Skeletal muscle tissue (tissue), 4 donors: ENCODE results near the gene SIGLEC7. TPM values are rescaled to one million over a fixed set of nuclear protein-coding genes. Genes with fewer than 3 reads are reported as not detected.
A peak's percentile ranks its signal among the peaks of the same experiment; 100 is the strongest.

Experiments
- H3K27ac ChIP-seq: one replicate; pipeline ENCODE4 v1.7.0; 2013; ENCODE audit warnings: mild to moderate bottlenecking, low read depth, low read length, inconsistent platforms
- H3K27me3 ChIP-seq, 3 donors: one replicate each; pipeline ENCODE4 v1.7.0; 2013; ENCODE audit warnings: low read length in 3 of 3; ENCODE audit not compliant: control insufficient read depth in 3 of 3, insufficient read depth in 3 of 3
- H3K36me3 ChIP-seq, 3 donors: one replicate each; pipeline ENCODE4 v1.7.0; 2013; ENCODE audit warnings: low read length in 3 of 3; ENCODE audit not compliant: control insufficient read depth in 3 of 3, insufficient read depth in 3 of 3
- H3K4me1 ChIP-seq, 3 donors: one replicate each; pipeline ENCODE4 v1.7.0; 2013; ENCODE audit warnings: low read length in 3 of 3, mild to moderate bottlenecking in 3 of 3; ENCODE audit not compliant: control insufficient read depth in 3 of 3, insufficient read depth in 3 of 3
- H3K4me3 ChIP-seq, 3 donors: one replicate each; pipeline ENCODE4 v1.7.0; 2013; ENCODE audit warnings: low read length in 3 of 3
- H3K9ac ChIP-seq, 3 donors: one replicate each; pipeline ENCODE4 v1.7.0; 2013; ENCODE audit warnings: low read length in 3 of 3, mild to moderate bottlenecking in 3 of 3, moderate library complexity in 2 of 3, low read depth in 1 of 3
- H3K9me3 ChIP-seq, 3 donors: one replicate each; pipeline ENCODE4 v1.7.0; 2013; ENCODE audit warnings: low read length in 3 of 3; ENCODE audit not compliant: control insufficient read depth in 3 of 3
- total RNA-seq: library from RNA; depleted of rRNA; stranded (reverse); fragments of >200 nt; gene quantifications from one replicate; pipeline ENCODE4 v1.2.3, GENCODE V29; 2014
- donor health status: Osteomylitis.

SIGLEC7 gene
- total RNA-seq, result 0.52 TPM

- Histone ChIP-seq H3K27me3 (peaks cover 0 to 20% (median 9%) of the 10 kb centered on the region in 3 donors), H3K9me3 (no peaks in the 10 kb centered on the region), H3K36me3 (no peaks in the 10 kb centered on the region), H3K4me1 (peaks cover 0 to 6% (median 0%) of the 10 kb centered on the region in 3 donors), H3K27ac (peak within 1 kb of the TSS; percentile 44), H3K4me3 (no peak within 1 kb of the TSS), H3K9ac (no peak within 1 kb of the TSS)
Measured at GRCh38 chr19:51142119-51142518, at the start of gene SIGLEC7. TSS of gene SIGLEC7 (plus strand) at chr19:51142301. CDS start at chr19:51142370, 69 bp downstream.

DNA sequence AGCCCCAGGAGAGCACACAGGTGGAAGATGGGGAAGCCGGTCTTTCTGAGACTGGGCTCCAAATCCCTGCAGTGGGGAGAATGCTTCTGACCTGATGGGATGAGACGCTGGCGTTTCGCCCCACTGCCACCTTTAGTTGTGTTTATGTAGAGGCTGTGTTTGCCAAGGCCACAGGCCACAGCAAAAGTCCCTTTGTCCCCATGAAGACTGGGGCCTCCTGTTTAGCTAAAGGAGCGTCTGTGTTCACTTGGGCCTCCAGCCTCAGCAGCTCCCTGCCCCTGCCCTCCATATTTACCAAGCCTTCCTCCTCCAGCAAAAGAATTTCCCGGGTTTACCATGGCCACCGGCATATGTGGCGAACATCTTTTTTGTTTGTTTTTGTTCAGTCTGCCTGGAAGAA, 49.0 kb upstream of the SIGLEC7 start:
- Histone ChIP-seq H3K4me3 (no peak overlapping the region), H3K27me3 (peaks cover 0 to 6% (median 0%) of the 10 kb centered on the region in 3 donors), H3K4me1 (no peaks in the 10 kb centered on the region), H3K9ac (no peak overlapping the region), H3K9me3 (no peaks in the 10 kb centered on the region), H3K36me3 (no peaks in the 10 kb centered on the region), H3K27ac (no peak overlapping the region)

DNA sequence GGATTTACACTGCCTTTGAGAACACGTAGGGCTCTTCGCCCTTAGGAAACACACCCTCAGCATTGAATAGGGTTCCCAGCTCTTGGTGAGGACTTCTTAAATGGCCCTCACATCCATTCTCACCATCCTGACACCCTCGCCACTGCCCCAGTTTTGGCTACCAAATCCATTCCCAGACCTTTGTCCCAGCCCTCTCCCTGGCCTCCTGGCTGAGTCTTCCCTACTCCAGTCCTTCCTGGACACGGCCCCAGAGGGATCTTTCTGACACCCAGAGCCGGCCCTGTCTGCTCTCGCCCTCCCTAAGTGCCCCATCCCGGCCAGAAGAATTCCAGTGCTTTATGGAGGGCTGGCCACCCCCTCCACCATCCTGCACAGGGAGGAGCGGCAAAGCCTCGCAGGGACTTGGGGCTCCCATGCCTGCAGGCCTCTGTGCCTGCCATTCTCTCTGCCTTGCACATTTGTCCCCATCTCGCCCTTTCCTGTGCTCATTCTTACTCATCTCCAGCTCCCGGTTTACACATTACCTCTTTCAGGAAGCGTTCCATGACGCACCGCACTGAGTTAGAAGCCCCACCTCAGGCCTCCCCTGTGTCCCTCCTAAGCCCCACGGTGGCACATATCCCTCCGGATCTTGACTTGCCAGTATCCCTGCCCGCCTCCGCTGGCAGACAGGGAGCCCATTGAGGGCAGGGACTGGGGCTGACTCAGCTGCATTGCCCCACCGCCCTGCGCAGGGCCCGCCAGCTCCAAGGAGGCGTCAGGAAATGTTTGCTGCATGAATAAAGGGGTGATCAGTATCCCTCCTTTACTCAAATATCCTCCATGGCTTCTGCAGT, 48.4 kb upstream of the SIGLEC7 start:
- Histone ChIP-seq H3K27ac (no peak overlapping the region), H3K4me1 (no peaks in the 10 kb centered on the region), H3K36me3 (no peaks in the 10 kb centered on the region), H3K9me3 (no peaks in the 10 kb centered on the region), H3K9ac (no peak overlapping the region), H3K27me3 (peaks cover 0 to 6% (median 0%) of the 10 kb centered on the region in 3 donors), H3K4me3 (no peak overlapping the region)

DNA sequence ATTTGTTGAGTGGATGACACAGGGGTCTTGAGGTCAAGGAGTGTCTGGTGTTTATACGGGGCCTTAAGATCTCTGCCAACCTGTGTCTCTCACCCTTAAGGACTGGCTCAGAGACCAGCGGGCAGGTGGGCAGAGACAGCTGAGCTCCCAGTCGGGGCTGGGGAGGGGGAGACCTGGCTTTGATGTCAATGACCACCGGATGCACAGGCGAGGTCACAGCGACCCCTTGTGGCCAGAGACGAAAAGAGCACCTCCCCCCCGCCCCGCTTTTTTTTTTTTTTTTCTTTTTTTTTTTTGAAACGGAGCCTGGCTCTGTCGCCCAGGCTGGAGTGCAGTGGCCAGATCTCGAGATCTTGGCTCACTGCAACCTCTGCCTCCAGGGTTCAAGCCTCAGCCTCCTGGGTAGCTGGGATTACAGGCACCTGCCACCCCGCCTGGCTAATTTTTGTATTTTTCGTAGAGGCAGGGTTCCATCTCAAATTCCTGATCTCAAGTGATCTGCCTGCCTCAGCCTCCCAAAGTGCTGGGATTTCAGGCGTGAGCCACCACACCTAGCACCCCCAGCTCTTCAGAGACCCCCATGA, 47.3 kb upstream of the SIGLEC7 start:
- H3K9me3 ChIP-seq, result no peaks in the 10 kb centered on the region
- peaks cover 0 to 6% (median 0%) of the 10 kb centered on the region in 3 donors for H3K27me3 ChIP-seq
- no peaks in the 10 kb centered on the region for H3K4me1 ChIP-seq
- peaks cover 0 to 4% (median under 1%) of the 10 kb centered on the region in 3 donors for H3K36me3 ChIP-seq
- H3K4me3 ChIP-seq, result no peak overlapping the region
- H3K9ac ChIP-seq, result no peak overlapping the region
- no peak overlapping the region for H3K27ac ChIP-seq

- H3K36me3 ChIP-seq, result peaks cover 0 to 5% (median 2%) of the 10 kb centered on the region in 3 donors
- H3K27me3 ChIP-seq, result peaks cover 0 to 6% (median 0%) of the 10 kb centered on the region in 3 donors
- H3K4me3 ChIP-seq, result no peak overlapping the region
Measured at GRCh38 chr19:51096473-51097165, 45.5 kb upstream of the SIGLEC7 start.

DNA sequence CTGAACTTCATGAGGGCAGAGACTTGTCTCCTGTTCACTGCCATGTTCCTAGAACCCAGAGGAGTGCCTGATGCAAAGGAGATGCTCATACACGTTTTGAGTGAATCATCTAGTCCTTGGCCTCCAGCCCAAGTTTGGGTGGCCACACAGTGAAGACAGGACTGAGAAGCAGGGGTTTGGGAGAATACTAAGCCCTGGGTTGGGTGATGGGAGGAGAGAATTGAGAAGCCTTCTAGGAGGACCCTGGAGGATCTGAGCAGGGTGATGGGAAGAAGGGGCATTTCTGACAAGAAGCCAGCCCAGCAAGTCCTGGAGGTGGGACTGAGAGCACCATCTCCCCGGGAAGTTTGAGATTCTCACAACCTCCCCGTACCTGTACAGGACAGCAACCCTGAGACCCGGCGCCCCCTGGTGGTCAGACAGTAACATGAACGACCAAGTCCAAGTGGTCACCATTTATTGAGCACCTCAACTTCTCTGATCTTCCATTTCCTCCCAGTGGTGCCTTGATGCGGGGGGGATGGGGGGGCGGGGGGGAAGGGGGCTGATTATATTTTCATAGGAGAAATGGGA, 44.8 kb upstream of the SIGLEC7 start:
- Histone ChIP-seq H3K27me3 (peaks cover 0 to 6% (median 0%) of the 10 kb centered on the region in 3 donors), H3K36me3 (peaks cover 0 to 7% (median 3%) of the 10 kb centered on the region in 3 donors), H3K4me3 (no peak overlapping the region), H3K4me1 (peaks cover 3 to 5% (median 3%) of the 10 kb centered on the region in 3 donors), H3K27ac (no peak overlapping the region), H3K9me3 (no peaks in the 10 kb centered on the region), H3K9ac (no peak overlapping the region)

More at GRCh38 chr19:51096473-51097165, 45.5 kb upstream of the SIGLEC7 start:
- H3K9ac ChIP-seq, result no peak overlapping the region
- H3K27ac ChIP-seq, result no peak overlapping the region
- H3K9me3 ChIP-seq, result no peaks in the 10 kb centered on the region
- peaks cover 3 to 5% (median 3%) of the 10 kb centered on the region in 3 donors for H3K4me1 ChIP-seq

DNA sequence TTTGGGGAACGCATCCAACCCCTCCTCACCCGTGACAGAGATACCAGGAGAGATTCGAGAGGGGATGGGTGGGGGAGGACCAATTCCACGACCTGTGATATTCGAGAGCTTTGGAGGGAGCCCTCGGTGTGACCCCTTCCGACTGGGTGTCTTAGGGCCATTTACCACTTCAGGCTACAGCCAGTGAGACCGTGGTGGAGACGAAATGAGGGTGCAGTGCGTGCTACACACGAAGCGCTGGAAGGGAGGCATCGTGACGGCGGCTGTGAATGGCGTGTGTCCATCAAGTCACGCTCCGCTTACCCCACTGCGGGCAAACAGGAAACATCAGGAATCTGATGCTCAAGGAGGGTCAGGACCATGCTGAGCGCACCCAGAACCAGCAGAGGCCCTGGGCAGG, 44.3 kb upstream of the SIGLEC7 start:
- no peak overlapping the region for H3K4me3 ChIP-seq
- peaks cover 0 to 13% (median 9%) of the 10 kb centered on the region in 3 donors for H3K36me3 ChIP-seq
- H3K4me1 ChIP-seq, result peaks cover 3 to 5% (median 3%) of the 10 kb centered on the region in 3 donors

DNA sequence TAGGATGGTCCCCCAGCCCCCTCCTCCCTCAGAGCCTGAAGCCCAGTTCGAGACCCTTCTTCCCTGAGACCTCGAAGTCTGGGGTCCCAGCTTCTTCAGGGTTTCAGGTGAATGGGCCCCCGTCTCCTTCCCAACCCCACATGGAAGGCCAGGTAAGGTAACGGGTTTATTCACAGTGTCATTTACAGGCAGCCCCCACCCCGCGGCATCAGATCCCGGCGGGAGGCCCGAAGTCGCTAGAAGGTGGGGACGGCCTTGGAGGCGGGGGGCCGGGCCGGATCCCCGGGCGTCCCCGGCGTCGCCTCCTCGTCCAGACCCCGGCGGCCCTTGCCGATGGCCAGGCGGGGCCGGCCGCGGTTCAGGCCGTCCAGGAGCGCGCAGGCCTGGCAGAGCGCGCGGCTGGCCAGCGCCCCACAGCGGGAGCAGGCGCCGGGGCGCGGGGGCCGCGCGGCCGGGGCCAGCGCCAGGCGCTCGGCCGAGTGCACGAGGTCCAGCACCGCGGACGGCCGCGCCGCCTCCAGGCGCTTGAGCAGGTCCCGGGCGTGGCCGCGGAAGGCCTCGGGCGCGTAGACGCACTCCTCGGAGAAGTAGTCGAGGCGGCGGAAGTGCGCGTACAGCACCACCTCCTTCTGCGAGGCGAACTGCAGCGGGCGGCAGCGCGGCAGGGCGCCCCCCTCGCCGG, 43.6 kb upstream of the SIGLEC7 start:
- no peak overlapping the region for H3K4me3 ChIP-seq
- H3K36me3 ChIP-seq, result peaks cover 1 to 13% (median 12%) of the 10 kb centered on the region in 3 donors
- no peaks in the 10 kb centered on the region for H3K9me3 ChIP-seq
- H3K27ac ChIP-seq, result no peak overlapping the region
- H3K27me3 ChIP-seq, result peaks cover 0 to 6% (median 0%) of the 10 kb centered on the region in 3 donors
- H3K9ac ChIP-seq, result no peak overlapping the region
- peaks cover 3 to 5% (median 3%) of the 10 kb centered on the region in 3 donors for H3K4me1 ChIP-seq

More for the DNA sequence above, 44.3 kb upstream of the SIGLEC7 start:
- Histone ChIP-seq H3K9ac (no peak overlapping the region), H3K27ac (no peak overlapping the region), H3K9me3 (no peaks in the 10 kb centered on the region), H3K27me3 (peaks cover 0 to 6% (median 0%) of the 10 kb centered on the region in 3 donors)

- Histone ChIP-seq H3K36me3 (peaks cover 6 to 17% (median 12%) of the 10 kb centered on the region in 3 donors), H3K9ac (no peak overlapping the region), H3K27me3 (peaks cover 0 to 4% (median 0%) of the 10 kb centered on the region in 3 donors), H3K27ac (no peak overlapping the region), H3K4me3 (no peak overlapping the region), H3K4me1 (peaks cover 3 to 5% (median 3%) of the 10 kb centered on the region in 3 donors), H3K9me3 (no peaks in the 10 kb centered on the region)
Measured at GRCh38 chr19:51099047-51099382, 43.1 kb upstream of the SIGLEC7 start.
